Neural cell (in vitro differentiated cells): ENCODE results near the gene HERC2. TPM values are rescaled to one million over a fixed set of nuclear protein-coding genes. Genes with fewer than 3 reads are reported as not detected.

Source experiments
- H2AFZ ChIP-seq: fragments of 200-600, 300-800 bp; sonication (generic), shearing (Covaris generic); 2 replicates; pipeline ENCODE4 v1.6.0; 2014; ENCODE audit warnings: low read depth, mild to moderate bottlenecking, antibody characterized with exemption, low read length, moderate library complexity
- H3F3A ChIP-seq: fragments of 200-600 bp; shearing (Covaris generic); 2 replicates; pipeline ENCODE4 v1.6.1; 2016; ENCODE audit warnings: mild to moderate bottlenecking, moderate library complexity, mixed read lengths, antibody characterized with exemption, low read length; ENCODE audit not compliant: insufficient read depth, poor library complexity, severe bottlenecking
- H3K27ac ChIP-seq: fragments of 200-600, 300-800 bp; sonication (generic), shearing (Covaris generic); 2 replicates; pipeline ENCODE4 v1.5.1; 2014; ENCODE audit warnings: mild to moderate bottlenecking, low read length, moderate library complexity
- H3K27me3 ChIP-seq: fragments of 300-800, 200-600 bp; sonication (generic), shearing (Covaris generic); 2 replicates; pipeline ENCODE4 v1.6.0; 2014; ENCODE audit warnings: mild to moderate bottlenecking, low read depth, low read length, moderate library complexity; ENCODE audit not compliant: insufficient read depth
- H3K36me3 ChIP-seq: fragments of 300-800, 200-600 bp; sonication (generic), shearing (Covaris generic); 2 replicates; pipeline ENCODE4 v1.5.1; 2014; ENCODE audit warnings: mild to moderate bottlenecking, antibody characterized with exemption, low read length, moderate library complexity; ENCODE audit not compliant: insufficient read depth
- H3K4me2 ChIP-seq: fragments of 300-800, 200-600 bp; sonication (generic), shearing (Covaris generic); 2 replicates; pipeline ENCODE4 v1.6.0; 2014; ENCODE audit warnings: mild to moderate bottlenecking, low read length
- H3K4me3 ChIP-seq: fragments of 300-800, 200-600 bp; sonication (generic), shearing (Covaris generic); 2 replicates; pipeline ENCODE4 v1.5.1; 2014; ENCODE audit warnings: mild to moderate bottlenecking, low read length, moderate library complexity
- H3K79me2 ChIP-seq: fragments of 200-600 bp; shearing (Covaris generic); replicated peaks from 2 replicates; pipeline ENCODE4 v1.6.0; 2014; ENCODE audit warnings: mild to moderate bottlenecking, low read length, moderate library complexity; ENCODE audit not compliant: insufficient read depth
- H3K9ac ChIP-seq: fragments of 300-800, 200-600 bp; sonication (generic), shearing (Covaris generic); 2 replicates; pipeline ENCODE4 v1.6.1; 2016; ENCODE audit warnings: mild to moderate bottlenecking, low read length, mixed read lengths
- H3K9me2 ChIP-seq: fragments of 200-600 bp; shearing (Covaris generic); 2 replicates; pipeline ENCODE4 v1.6.1; 2016; ENCODE audit warnings: mild to moderate bottlenecking, low read length, mixed read lengths; ENCODE audit not compliant: insufficient read depth
- H3K9me3 ChIP-seq: fragments of 200-600, 300-800 bp; sonication (generic), shearing (Covaris generic); 2 replicates; pipeline ENCODE4 v1.6.1; 2016; ENCODE audit warnings: mild to moderate bottlenecking, mixed run types, low read length, moderate library complexity, mixed read lengths
- H4K20me1 ChIP-seq: fragments of 200-600 bp; shearing (Covaris generic); 2 replicates; pipeline ENCODE4 v1.6.1; 2016; ENCODE audit warnings: mild to moderate bottlenecking, mixed run types; ENCODE audit not compliant: insufficient read depth
- EP300 ChIP-seq: fragments of 450-650 bp; conservative IDR thresholded peaks from 2 replicates; pipeline ENCODE4 v1.6.1; 2014; ENCODE audit warnings: antibody characterized with exemption, mild to moderate bottlenecking, moderate library complexity; ENCODE audit not compliant: poor library complexity, severe bottlenecking
- EZH2 ChIP-seq: fragments of 200-600, 300-800 bp; shearing (Covaris generic), sonication (generic); IDR thresholded peaks from 2 replicates; pipeline ENCODE4 v1.6.1; 2014; ENCODE audit warnings: antibody characterized with exemption, low read length, borderline replicate concordance, mild to moderate bottlenecking; ENCODE audit not compliant: insufficient read depth, poor library complexity, severe bottlenecking
- MXI1 ChIP-seq: fragments of 450-650 bp; conservative IDR thresholded peaks from 2 replicates; pipeline ENCODE4 v1.6.1; 2014; ENCODE audit warnings: antibody characterized with exemption, mild to moderate bottlenecking; ENCODE audit not compliant: poor library complexity, severe bottlenecking
- POLR2AphosphoS5 ChIP-seq: IDR thresholded peaks from 2 replicates; pipeline ENCODE4 v1.6.1; 2012
- RAD21 ChIP-seq: fragments of 450-650 bp; conservative IDR thresholded peaks from 2 replicates; pipeline ENCODE4 v1.6.1; 2014; ENCODE audit warnings: antibody characterized with exemption, mild to moderate bottlenecking, moderate library complexity
- SMC3 ChIP-seq: fragments of 450-650 bp; conservative IDR thresholded peaks from 2 replicates; pipeline ENCODE4 v1.6.1; 2014; ENCODE audit warnings: antibody characterized with exemption, mild to moderate bottlenecking, moderate library complexity; ENCODE audit not compliant: poor library complexity
- TAF1 ChIP-seq: IDR thresholded peaks from 2 replicates; pipeline ENCODE4 v1.6.1; 2012; ENCODE audit warnings: low read depth
- polyA plus RNA-seq: library from polyadenylated mRNA; depleted of rRNA; stranded (reverse); fragments of >200 nt; gene quantifications from 2 replicates; pipeline ENCODE4 v1.2.3, GENCODE V29; 2014
- TF ChIP-seq, protein P1 (sequence below): fragments of 450-650 bp; IDR thresholded peaks from 2 replicates; pipeline ENCODE4 v1.5.1; 2014; ENCODE audit warnings: antibody characterized with exemption, mild to moderate bottlenecking, moderate library complexity; ENCODE audit not compliant: poor library complexity, severe bottlenecking
- TF ChIP-seq, protein P2 (sequence below): IDR thresholded peaks from 2 replicates; pipeline ENCODE4 v1.6.1; 2012; ENCODE audit warnings: borderline replicate concordance

Gene HERC2
- polyA plus RNA-seq, 1 donor from 2014 or later, result 47.3 TPM

DNA sequence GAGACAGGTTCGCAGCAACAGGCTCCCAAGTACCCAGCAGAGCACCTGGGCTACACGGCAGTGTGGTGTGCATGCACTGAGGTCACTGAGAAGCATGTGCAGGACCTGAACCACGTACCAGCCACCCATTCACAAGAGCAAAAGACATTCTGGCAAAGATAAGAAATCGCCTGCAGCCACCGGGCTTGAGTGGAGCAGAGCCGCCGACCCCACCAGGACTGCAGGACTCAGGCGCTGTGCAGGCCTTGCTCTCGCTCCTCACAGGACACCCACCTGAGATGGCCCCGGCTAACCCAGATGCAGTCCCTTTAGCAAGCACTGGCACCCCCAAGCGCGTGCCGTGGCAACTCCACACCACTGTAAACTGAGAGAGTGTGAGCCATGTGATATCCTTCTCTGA, 190.6 kb downstream of the HERC2 start:
- no peaks in the 10 kb centered on the region for H3K36me3 ChIP-seq
- H3K9me3 ChIP-seq, result no peaks in the 10 kb centered on the region
- H3K9me2 ChIP-seq, result no peaks in the 10 kb centered on the region
- H3K4me2 ChIP-seq, result no peak overlapping the region
- H3K9ac ChIP-seq, result no peak overlapping the region
- H4K20me1 ChIP-seq, result no peaks in the 10 kb centered on the region
- H3K4me3 ChIP-seq, result no peak overlapping the region
- H3K27me3 ChIP-seq, result no peaks in the 10 kb centered on the region
- TF ChIP-seq EZH2 (no peak), TAF1 (no peak), RAD21 (no peak)
- TF ChIP-seq, protein P1, sequence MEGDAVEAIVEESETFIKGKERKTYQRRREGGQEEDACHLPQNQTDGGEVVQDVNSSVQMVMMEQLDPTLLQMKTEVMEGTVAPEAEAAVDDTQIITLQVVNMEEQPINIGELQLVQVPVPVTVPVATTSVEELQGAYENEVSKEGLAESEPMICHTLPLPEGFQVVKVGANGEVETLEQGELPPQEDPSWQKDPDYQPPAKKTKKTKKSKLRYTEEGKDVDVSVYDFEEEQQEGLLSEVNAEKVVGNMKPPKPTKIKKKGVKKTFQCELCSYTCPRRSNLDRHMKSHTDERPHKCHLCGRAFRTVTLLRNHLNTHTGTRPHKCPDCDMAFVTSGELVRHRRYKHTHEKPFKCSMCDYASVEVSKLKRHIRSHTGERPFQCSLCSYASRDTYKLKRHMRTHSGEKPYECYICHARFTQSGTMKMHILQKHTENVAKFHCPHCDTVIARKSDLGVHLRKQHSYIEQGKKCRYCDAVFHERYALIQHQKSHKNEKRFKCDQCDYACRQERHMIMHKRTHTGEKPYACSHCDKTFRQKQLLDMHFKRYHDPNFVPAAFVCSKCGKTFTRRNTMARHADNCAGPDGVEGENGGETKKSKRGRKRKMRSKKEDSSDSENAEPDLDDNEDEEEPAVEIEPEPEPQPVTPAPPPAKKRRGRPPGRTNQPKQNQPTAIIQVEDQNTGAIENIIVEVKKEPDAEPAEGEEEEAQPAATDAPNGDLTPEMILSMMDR, result no peak
- no peak overlapping the region for H2AFZ ChIP-seq
- H3K79me2 ChIP-seq, result no peaks in the 10 kb centered on the region
- no peak overlapping the region for H3K27ac ChIP-seq
- H3F3A ChIP-seq, result no peaks in the 10 kb centered on the region

DNA sequence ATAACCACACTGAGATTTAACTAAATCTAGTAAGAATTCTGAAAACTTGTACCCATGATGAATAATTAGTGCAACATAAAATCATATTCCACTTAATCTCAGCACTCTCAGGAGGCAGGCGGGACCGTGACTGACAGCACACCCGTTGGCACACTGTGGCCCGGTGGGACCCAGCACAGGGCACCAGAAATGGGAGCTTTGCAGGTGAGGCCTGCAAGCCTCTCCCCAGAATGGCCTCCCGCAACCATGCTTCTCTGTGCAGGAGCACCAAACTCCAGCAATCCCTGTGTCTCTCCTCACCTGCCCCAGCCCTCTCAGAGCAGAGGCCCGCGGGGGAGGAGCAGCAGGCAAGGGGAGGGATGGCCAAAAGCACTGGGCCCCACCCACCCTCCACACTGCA, 191.3 kb downstream of the HERC2 start:
- no peak overlapping the region for H2AFZ ChIP-seq
- no peaks in the 10 kb centered on the region for H3F3A ChIP-seq
- no peak overlapping the region for H3K4me3 ChIP-seq
- no peak overlapping the region for H3K27ac ChIP-seq
- H3K79me2 ChIP-seq, result no peaks in the 10 kb centered on the region
- H4K20me1 ChIP-seq, result no peaks in the 10 kb centered on the region
- H3K9me2 ChIP-seq, result no peaks in the 10 kb centered on the region
- H3K9me3 ChIP-seq, result no peaks in the 10 kb centered on the region
- H3K4me2 ChIP-seq, result no peak overlapping the region
- no peak overlapping the region for H3K9ac ChIP-seq
- H3K36me3 ChIP-seq, result no peaks in the 10 kb centered on the region
- H3K27me3 ChIP-seq, result no peaks in the 10 kb centered on the region
- TF ChIP-seq, protein P2, sequence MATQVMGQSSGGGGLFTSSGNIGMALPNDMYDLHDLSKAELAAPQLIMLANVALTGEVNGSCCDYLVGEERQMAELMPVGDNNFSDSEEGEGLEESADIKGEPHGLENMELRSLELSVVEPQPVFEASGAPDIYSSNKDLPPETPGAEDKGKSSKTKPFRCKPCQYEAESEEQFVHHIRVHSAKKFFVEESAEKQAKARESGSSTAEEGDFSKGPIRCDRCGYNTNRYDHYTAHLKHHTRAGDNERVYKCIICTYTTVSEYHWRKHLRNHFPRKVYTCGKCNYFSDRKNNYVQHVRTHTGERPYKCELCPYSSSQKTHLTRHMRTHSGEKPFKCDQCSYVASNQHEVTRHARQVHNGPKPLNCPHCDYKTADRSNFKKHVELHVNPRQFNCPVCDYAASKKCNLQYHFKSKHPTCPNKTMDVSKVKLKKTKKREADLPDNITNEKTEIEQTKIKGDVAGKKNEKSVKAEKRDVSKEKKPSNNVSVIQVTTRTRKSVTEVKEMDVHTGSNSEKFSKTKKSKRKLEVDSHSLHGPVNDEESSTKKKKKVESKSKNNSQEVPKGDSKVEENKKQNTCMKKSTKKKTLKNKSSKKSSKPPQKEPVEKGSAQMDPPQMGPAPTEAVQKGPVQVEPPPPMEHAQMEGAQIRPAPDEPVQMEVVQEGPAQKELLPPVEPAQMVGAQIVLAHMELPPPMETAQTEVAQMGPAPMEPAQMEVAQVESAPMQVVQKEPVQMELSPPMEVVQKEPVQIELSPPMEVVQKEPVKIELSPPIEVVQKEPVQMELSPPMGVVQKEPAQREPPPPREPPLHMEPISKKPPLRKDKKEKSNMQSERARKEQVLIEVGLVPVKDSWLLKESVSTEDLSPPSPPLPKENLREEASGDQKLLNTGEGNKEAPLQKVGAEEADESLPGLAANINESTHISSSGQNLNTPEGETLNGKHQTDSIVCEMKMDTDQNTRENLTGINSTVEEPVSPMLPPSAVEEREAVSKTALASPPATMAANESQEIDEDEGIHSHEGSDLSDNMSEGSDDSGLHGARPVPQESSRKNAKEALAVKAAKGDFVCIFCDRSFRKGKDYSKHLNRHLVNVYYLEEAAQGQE, result no peak
- no peak for TF ChIP-seq TAF1

DNA sequence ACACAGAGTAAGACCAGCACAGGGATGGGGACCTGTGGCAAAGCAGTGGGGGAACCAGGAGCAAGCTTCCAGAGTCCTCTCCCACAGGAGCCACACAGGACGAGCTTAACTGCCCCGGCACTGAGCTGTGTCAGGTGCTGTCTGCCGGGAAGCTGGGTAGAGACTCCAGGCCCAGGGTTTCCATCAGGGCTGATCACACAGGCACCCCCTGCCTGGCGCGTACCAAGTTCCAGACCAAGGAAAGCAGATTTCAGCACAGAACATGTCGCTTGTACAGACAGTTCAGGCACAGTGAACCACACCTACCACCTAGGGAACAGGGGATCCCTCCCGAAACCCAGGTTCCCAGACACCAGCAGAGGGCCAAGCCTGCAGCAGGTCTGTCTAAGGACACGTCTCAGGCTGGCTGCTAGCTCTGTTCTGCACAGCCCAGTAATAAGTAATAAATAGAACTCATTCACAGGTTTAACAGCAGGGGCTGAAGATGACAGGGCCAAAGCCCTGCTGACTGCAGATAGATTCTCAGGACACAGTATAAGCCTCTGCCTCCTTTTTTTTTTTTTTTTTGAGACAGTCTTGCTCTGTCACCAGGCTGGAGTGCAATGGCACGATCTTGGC, 192.6 kb downstream of the HERC2 start:
- Histone ChIP-seq H3K9me3 (no peaks in the 10 kb centered on the region), H4K20me1 (no peaks in the 10 kb centered on the region), H3F3A (no peaks in the 10 kb centered on the region), H3K27me3 (no peaks in the 10 kb centered on the region), H3K9ac (no peak overlapping the region), H3K4me2 (no peak overlapping the region), H3K79me2 (no peaks in the 10 kb centered on the region), H2AFZ (no peak overlapping the region), H3K27ac (no peak overlapping the region), H3K36me3 (no peaks in the 10 kb centered on the region), H3K4me3 (no peak overlapping the region), H3K9me2 (no peaks in the 10 kb centered on the region)
- TF ChIP-seq POLR2AphosphoS5 (no peak), MXI1 (no peak), SMC3 (no peak), RAD21 (no peak), EZH2 (no peak), TAF1 (no peak), EP300 (no peak)
- TF ChIP-seq, protein P2, result no peak
- TF ChIP-seq, protein P1, result no peak
